Hepatocyte (in vitro differentiated cells): Measurements from ENCODE around the gene MAP3K6.

Experiments used
- EZH2 ChIP-seq: fragments of 200-600 bp; sonication (generic); IDR thresholded peaks from 2 replicates; pipeline ENCODE4 v1.6.1; 2016; ENCODE audit warnings: antibody characterized with exemption, mild to moderate bottlenecking, borderline replicate concordance
- EZH2phosphoT487 ChIP-seq: fragments of 200-600 bp; sonication (generic); IDR thresholded peaks from one replicate; pipeline ENCODE4 v1.6.1; 2018; ENCODE audit warnings: antibody characterized with exemption, mild to moderate bottlenecking, low read depth, moderate library complexity; ENCODE audit not compliant: unreplicated experiment, severe bottlenecking
- TF ChIP-seq, protein P1 (sequence below): fragments of 200-600 bp; sonication (generic); IDR thresholded peaks from 2 replicates; pipeline ENCODE4 v1.5.1; 2016; ENCODE audit warnings: antibody characterized with exemption, mild to moderate bottlenecking; ENCODE audit not compliant: poor library complexity

DNA sequence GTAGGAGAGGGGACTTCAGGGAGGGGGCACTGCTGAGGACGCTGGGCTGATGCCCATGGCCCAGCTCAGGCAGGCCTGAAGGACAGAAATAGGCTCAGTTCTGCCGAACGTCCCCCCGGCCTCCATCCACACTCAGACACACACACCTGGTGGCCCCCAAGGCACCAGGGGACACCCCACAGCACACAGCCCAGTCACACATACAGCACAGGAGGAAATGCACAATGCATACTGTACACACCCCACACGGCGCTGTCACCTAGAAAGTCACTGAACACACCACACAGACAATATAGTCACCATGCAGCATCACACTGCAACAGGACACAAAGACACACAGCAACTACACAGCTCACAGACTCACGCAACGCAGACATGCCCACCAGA is 24.4 kb downstream of the MAP3K6 start:
- TF ChIP-seq, protein P1, sequence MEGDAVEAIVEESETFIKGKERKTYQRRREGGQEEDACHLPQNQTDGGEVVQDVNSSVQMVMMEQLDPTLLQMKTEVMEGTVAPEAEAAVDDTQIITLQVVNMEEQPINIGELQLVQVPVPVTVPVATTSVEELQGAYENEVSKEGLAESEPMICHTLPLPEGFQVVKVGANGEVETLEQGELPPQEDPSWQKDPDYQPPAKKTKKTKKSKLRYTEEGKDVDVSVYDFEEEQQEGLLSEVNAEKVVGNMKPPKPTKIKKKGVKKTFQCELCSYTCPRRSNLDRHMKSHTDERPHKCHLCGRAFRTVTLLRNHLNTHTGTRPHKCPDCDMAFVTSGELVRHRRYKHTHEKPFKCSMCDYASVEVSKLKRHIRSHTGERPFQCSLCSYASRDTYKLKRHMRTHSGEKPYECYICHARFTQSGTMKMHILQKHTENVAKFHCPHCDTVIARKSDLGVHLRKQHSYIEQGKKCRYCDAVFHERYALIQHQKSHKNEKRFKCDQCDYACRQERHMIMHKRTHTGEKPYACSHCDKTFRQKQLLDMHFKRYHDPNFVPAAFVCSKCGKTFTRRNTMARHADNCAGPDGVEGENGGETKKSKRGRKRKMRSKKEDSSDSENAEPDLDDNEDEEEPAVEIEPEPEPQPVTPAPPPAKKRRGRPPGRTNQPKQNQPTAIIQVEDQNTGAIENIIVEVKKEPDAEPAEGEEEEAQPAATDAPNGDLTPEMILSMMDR = no peak
- TF ChIP-seq EZH2phosphoT487 = no peak
- no peak for TF ChIP-seq EZH2
